ENCODE results near the gene F2RL3.
"Not testable (repeated sequence)": the region's sequence is repeated elsewhere in the genome, so short reads cannot be mapped to it uniquely, and the experiment has no call there.

F2RL3 gene

GRCh38 chr19:16931306-16931705 lies 42.5 kb downstream of the F2RL3 start:
- Mint-ChIP-seq H3K4me3 (no peak overlapping the region), H3K36me3 (ENCODE audit: low read depth) (no peaks in the 10 kb centered on the region), H3K9me3 (peaks cover 24% of the 10 kb centered on the region), H3K4me1 (ENCODE audit: low read depth) (no peaks in the 10 kb centered on the region), H3K27me3 (peaks cover 27% of the 10 kb centered on the region), H3K27ac (no peak overlapping the region)
- intact Hi-C loops (cut with micrococcal nuclease): no loop called here

DNA sequence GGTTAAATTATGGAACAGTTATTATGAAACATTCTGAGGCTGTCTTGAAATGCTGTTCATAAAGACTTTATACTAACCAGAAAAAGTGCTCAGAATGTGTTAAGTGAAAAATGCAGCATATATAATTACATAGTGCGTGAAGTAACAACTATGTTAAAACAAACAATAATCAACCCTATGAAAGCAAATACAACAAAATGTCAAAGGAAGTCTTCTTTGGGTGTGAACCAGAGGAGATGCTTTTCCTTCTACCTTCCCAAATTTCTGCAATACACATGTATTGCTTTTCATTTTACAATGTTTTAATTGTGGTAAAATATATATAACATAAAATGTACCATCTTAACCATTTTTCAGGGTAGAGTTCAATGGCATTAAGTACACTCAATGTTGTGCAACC lies 45.7 kb downstream of the F2RL3 start:
- Mint-ChIP-seq H3K4me3 (no peak overlapping the region), H3K36me3 (ENCODE audit: low read depth) (no peaks in the 10 kb centered on the region), H3K27ac (no peak overlapping the region), H3K4me1 (ENCODE audit: low read depth) (no peaks in the 10 kb centered on the region), H3K9me3 (peaks cover 24% of the 10 kb centered on the region), H3K27me3 (peaks cover 24% of the 10 kb centered on the region)
- intact Hi-C loops (cut with micrococcal nuclease): no loop called here

GRCh38 chr19:16936901-16937300 lies 48.1 kb downstream of the F2RL3 start:
- Mint-ChIP-seq H3K4me1 (ENCODE audit: low read depth) (no peaks in the 10 kb centered on the region), H3K27me3 (peaks cover 16% of the 10 kb centered on the region), H3K27ac (no peak overlapping the region), H3K4me3 (no peak overlapping the region), H3K36me3 (ENCODE audit: low read depth) (no peaks in the 10 kb centered on the region), H3K9me3 (peaks cover 24% of the 10 kb centered on the region)
- intact Hi-C loops (cut with micrococcal nuclease): no loop called here

DNA sequence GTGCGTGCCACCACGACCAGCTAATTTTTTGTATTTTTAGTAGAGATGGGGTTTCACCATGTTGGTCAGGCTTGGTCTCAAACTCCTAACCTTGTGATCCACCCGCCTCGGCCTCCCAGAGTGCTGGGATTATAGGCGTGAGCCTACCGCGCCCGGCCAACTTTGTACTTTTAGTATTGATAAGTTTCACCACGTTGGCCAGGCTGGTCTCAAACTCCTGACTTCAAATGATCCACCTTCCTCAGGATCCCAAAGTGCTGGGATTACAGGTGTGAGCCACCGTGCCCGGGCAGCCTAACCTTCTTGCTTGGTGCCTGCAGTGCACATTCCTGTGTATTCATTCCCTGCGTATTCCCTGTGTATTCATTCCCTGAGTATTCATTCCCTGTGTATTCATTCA lies 49.0 kb downstream of the F2RL3 start:
- peaks cover 11% of the 10 kb centered on the region for H3K27me3 Mint-ChIP-seq

GRCh38 chr19:16938211-16938610 lies 49.4 kb downstream of the F2RL3 start:
- Mint-ChIP-seq H3K27ac (no peak overlapping the region), H3K4me3 (no peak overlapping the region), H3K27me3 (peaks cover 11% of the 10 kb centered on the region), H3K9me3 (peaks cover 24% of the 10 kb centered on the region), H3K36me3 (ENCODE audit: low read depth) (no peaks in the 10 kb centered on the region), H3K4me1 (ENCODE audit: low read depth) (no peaks in the 10 kb centered on the region)
- intact Hi-C loops (cut with micrococcal nuclease): no loop called here

More for the DNA sequence above, 49.0 kb downstream of the F2RL3 start:
- H3K4me3 Mint-ChIP-seq; H3K4me1 Mint-ChIP-seq (ENCODE audit: low read depth); H3K36me3 Mint-ChIP-seq (ENCODE audit: low read depth); intact Hi-C loops (cut with micrococcal nuclease); H3K27ac Mint-ChIP-seq: not testable (repeated sequence)
- H3K9me3 Mint-ChIP-seq: peaks cover 24% of the 10 kb centered on the region

- intact Hi-C loops (cut with micrococcal nuclease); H3K4me1 Mint-ChIP-seq (ENCODE audit: low read depth); H3K9me3 Mint-ChIP-seq; H3K36me3 Mint-ChIP-seq (ENCODE audit: low read depth); H3K4me3 Mint-ChIP-seq; H3K27me3 Mint-ChIP-seq; H3K27ac Mint-ChIP-seq: not testable (repeated sequence)
Observed at GRCh38 chr19:16940063-16940462, 51.3 kb downstream of the F2RL3 start.

DNA sequence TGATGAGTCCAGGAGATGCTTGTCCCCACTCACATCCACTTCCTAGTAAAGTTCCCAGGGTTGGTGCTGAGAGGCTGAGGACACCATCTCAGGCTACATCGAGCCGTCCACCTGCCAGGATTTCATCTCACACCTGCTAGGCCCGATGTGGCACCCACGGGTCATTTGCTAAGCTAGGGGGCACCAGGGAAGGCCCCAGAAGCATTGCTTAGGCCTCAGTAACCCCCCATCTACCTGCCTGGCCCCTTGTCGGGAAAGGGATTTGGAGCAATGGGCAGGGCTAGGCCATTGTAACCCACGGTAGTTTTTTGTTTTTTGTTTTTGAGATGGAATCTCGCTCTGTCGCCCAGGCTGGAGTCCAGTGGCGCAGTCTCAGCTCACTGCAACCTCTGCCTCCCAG lies 51.8 kb downstream of the F2RL3 start:
- H3K4me3 Mint-ChIP-seq: no peak overlapping the region
- no peaks in the 10 kb centered on the region for H3K36me3 Mint-ChIP-seq (ENCODE audit: low read depth)
- H3K4me1 Mint-ChIP-seq (ENCODE audit: low read depth): peaks cover 7% of the 10 kb centered on the region
- H3K27me3 Mint-ChIP-seq: peaks cover 4% of the 10 kb centered on the region
- H3K27ac Mint-ChIP-seq: no peak overlapping the region
- intact Hi-C loops (cut with micrococcal nuclease): no loop called here
- H3K9me3 Mint-ChIP-seq: peaks cover under 1% of the 10 kb centered on the region

Data from dendritic cell treated with granulocyte-macrophage colony-stimulating factor and Interleukin-4, amounts not matched to agents 40 ng/mL and 50 ng/mL, for 4 days (primary cell).